ENCODE data around the gene DLG3.

The DLG3 gene

DNA sequence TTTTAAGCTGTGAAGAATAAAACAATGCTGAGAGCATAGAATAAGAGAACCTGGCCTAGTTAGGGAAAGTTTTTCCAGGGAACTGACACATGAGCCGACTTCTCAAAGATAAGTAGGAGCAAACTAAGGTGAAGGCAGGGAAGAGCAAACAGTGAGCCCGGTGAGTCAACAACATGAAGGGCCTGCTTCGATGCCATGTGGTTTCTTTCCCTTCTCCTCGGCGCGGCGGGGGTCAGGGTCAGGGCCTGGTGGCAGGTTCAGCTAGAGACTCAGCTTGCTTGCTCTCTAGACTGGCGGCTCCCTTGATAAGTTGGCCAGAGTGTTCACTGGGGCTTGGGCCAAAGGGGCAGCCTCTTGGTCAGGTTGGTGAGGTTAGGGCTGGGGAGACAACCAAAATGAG lies 81.1 kb downstream of the DLG3 start:
- DNase-seq: peak; percentile 21

GRCh38 chrX:70527053-70527452 lies 82.4 kb downstream of the DLG3 start:
- no peak for DNase-seq

DNA sequence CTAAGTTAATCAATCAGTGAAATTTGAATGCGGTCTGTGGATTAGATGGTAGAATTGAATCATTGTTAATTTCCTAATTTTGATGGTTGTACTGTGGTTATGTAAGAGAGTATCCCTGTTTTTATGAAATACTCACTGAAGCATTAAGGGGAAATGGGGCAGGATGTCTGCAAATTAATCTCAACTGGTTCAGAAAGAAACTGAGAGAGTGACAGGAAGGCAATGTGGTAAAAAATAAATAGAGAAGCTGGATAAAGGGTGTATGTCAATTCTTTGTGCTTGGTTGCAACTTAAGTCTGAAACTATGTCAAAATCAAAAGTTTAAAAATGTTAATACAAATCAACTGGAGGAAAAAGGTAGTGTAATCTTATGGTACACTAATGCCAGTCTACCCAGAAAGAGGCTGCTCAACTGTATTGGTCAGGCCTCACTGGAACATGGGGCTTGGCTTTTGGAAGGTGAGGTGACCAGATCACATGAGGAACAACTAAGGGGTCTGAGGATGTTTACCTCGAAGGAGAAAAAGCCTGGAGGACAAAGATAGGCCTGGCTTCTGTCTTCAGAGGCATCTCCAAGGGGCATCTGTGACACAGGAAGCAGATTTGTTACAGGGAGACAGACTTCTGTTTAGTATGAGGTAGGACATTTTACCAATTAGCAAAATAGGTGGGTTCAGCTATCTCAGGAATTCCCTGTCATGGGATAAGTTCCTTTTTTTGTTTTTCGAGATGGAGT lies 83.1 kb downstream of the DLG3 start:
- DNase-seq: no peak

DNA sequence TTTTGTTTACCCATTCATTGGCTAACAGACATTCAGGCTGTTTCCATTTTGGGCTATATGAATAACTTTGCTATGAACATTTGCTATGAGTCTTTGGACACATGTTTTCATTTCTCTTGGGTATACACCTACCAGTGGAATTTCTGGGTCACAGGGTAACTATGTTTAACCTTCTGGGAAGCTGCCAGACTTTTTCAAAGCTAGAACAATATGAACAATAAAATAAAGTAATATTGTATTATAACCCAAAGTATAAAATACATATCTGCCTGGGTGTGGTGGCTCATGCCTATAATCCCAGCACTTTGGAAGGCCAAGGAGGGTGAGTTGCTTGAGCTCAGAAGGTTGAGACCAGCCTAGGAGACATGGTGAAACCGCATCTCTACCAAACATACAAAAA lies 90.6 kb downstream of the DLG3 start:
- DNase-seq: no peak

- DNase-seq: no peak
Observed at GRCh38 chrX:70549429-70549828, 104.8 kb downstream of the DLG3 start.

- DNase-seq: no peak
Observed at GRCh38 chrX:70552130-70552704, 107.6 kb downstream of the DLG3 start.

GRCh38 chrX:70553516-70553915 lies 108.9 kb downstream of the DLG3 start:
- no peak for DNase-seq

DNA sequence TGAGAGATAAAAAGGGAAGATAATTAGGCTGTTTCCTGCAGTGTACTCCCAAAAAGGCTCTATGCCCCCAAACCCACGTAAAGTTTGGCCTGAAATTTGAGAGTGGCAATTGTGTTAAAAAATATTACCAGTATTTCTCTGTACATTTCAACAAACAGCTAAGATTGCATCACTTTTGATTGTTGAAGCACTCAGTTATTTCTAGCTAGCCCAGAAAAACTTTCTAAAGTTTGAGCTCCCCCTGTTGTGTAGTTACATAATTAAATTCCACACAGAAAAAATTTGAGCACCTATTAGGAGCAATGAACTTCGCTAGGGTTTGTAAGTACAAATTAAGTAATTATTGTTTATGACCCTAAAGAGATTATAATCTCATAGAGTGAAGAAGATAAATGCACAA lies 109.4 kb downstream of the DLG3 start:
- peak; percentile 2 for DNase-seq

GRCh38 chrX:70554523-70554922 lies 109.9 kb downstream of the DLG3 start:
- DNase-seq: no peak

- DNase-seq: no peak
Observed at GRCh38 chrX:70554948-70555347, 110.3 kb downstream of the DLG3 start.
